Muscle of leg (tissue), 16 donors: ENCODE data around the gene NOP53. TPM values are rescaled to one million over a fixed set of nuclear protein-coding genes. Genes with fewer than 3 reads are reported as not detected.
A peak's percentile ranks its signal among the peaks of the same experiment; 100 is the strongest.

Experiments used
- DNase-seq: peaks from one replicate; pipeline ENCODE4 v3.0.0; 2013
- H3K27ac ChIP-seq: one replicate; pipeline ENCODE4 v1.5.1; 2013; ENCODE audit warnings: mild to moderate bottlenecking, low read length, control low read depth
- H3K27me3 ChIP-seq: one replicate; pipeline ENCODE4 v1.6.1; 2013; ENCODE audit warnings: low read length; ENCODE audit not compliant: control insufficient read depth, insufficient read depth
- H3K36me3 ChIP-seq: one replicate; pipeline ENCODE4 v1.6.1; 2013; ENCODE audit warnings: low read length; ENCODE audit not compliant: control insufficient read depth, insufficient read depth
- H3K4me1 ChIP-seq: one replicate; pipeline ENCODE4 v1.6.1; 2013; ENCODE audit warnings: low read length; ENCODE audit not compliant: control insufficient read depth, insufficient read depth
- H3K4me3 ChIP-seq: one replicate; pipeline ENCODE4 v1.5.1; 2013; ENCODE audit warnings: low read length, control low read depth
- H3K9me3 ChIP-seq: replicated peaks from 2 replicates; pipeline ENCODE4 v1.6.1; 2013; ENCODE audit warnings: low read depth, low read length; ENCODE audit not compliant: control insufficient read depth
- WGBS: methylation state at CpG from one replicate; pipeline ENCODE4 v1.1.5; 2013; ENCODE audit warnings: missing lambda C conversion rate; ENCODE audit not compliant: insufficient coverage; 5-methylcytosine and 5-hydroxymethylcytosine counted together
- long read RNA-seq, 11 donors: transcript quantifications; one replicate each; lab custom pipeline, GENCODE V29; 2026
- polyA plus RNA-seq, 8 donors: library from polyadenylated mRNA; unstranded; fragments of 120-200 nt; gene quantifications; one replicate each; pipeline versions ENCODE4 v1.2.1 to v1.2.3, GENCODE V29; 2013; ENCODE audit warnings: inconsistent platforms in 1 of 8, low replicate concordance in 1 of 8; ENCODE audit not compliant: insufficient read length in 8 of 8, insufficient read depth in 1 of 8
- total RNA-seq: library from RNA; stranded (reverse); fragments of 120-200 nt; gene quantifications from one replicate; pipeline ENCODE4 v1.2.4, GENCODE V29; 2013

NOP53 gene
- 216 TPM for total RNA-seq
- polyA plus RNA-seq = 100 to 1,000 TPM; 524 to 635 (median 594) TPM
- long read RNA-seq, donor 1, transcript NOP53-201 (13 exons, 1,528 nt) = major isoform, 82 of 142 reads
- long read RNA-seq, donor 1, partial matches to known transcripts = 55 of 142 reads
- long read RNA-seq, donor 1, other reads (novel, unspliced or antisense) = 0 of 142 reads
- long read RNA-seq, donor 2, transcript NOP53-201 (13 exons, 1,528 nt) = major isoform, 15 of 17 reads
- long read RNA-seq, donor 2, partial matches to known transcripts = 0 of 17 reads
- long read RNA-seq, donor 2, other reads (novel, unspliced or antisense) = 0 of 17 reads
- long read RNA-seq, donor 3, transcript NOP53-201 (13 exons, 1,528 nt) = major isoform, 163 of 330 reads
- long read RNA-seq, donor 3, transcript NOP53-203 (6 exons, 876 nt) = minor isoform, 5 of 330 reads
- long read RNA-seq, donor 3, transcript NOP53-206 (2 exons, 265 nt) = minor isoform, 6 of 330 reads
- long read RNA-seq, donor 3, partial matches to known transcripts = 66 of 330 reads
- long read RNA-seq, donor 3, other reads (novel, unspliced or antisense) = 89 of 330 reads
- long read RNA-seq, donor 4, transcript NOP53-206 (2 exons, 265 nt) = minor isoform, 7 of 299 reads
- long read RNA-seq, donor 4, transcript NOP53-201 (13 exons, 1,528 nt) = major isoform, 130 of 299 reads
- long read RNA-seq, donor 4, partial matches to known transcripts = 62 of 299 reads
- long read RNA-seq, donor 4, other reads (novel, unspliced or antisense) = 97 of 299 reads
- long read RNA-seq, donor 5, transcript NOP53-201 (13 exons, 1,528 nt) = major isoform, 452 of 687 reads
- long read RNA-seq, donor 5, transcript NOP53-203 (6 exons, 876 nt) = minor isoform, 5 of 687 reads
- long read RNA-seq, donor 5, transcript NOP53-206 (2 exons, 265 nt) = minor isoform, 6 of 687 reads
- long read RNA-seq, donor 5, partial matches to known transcripts = 219 of 687 reads
- long read RNA-seq, donor 5, other reads (novel, unspliced or antisense) = 5 of 687 reads
- long read RNA-seq, donor 6, transcript NOP53-206 (2 exons, 265 nt) = minor isoform, 7 of 621 reads
- long read RNA-seq, donor 6, transcript NOP53-201 (13 exons, 1,528 nt) = major isoform, 395 of 621 reads
- long read RNA-seq, donor 6, partial matches to known transcripts = 207 of 621 reads
- long read RNA-seq, donor 6, other reads (novel, unspliced or antisense) = 9 of 621 reads
- long read RNA-seq, donor 7, transcript NOP53-201 (13 exons, 1,528 nt) = major isoform, 194 of 383 reads
- long read RNA-seq, donor 7, transcript NOP53-206 (2 exons, 265 nt) = minor isoform, 5 of 383 reads
- long read RNA-seq, donor 7, partial matches to known transcripts = 181 of 383 reads
- long read RNA-seq, donor 7, other reads (novel, unspliced or antisense) = 0 of 383 reads
- long read RNA-seq, donor 8, transcript NOP53-203 (6 exons, 876 nt) = minor isoform, 10 of 217 reads
- long read RNA-seq, donor 8, transcript NOP53-201 (13 exons, 1,528 nt) = major isoform, 63 of 217 reads
- long read RNA-seq, donor 8, transcript NOP53-206 (2 exons, 265 nt) = minor isoform, 13 of 217 reads
- long read RNA-seq, donor 8, partial matches to known transcripts = 131 of 217 reads
- long read RNA-seq, donor 8, other reads (novel, unspliced or antisense) = 0 of 217 reads
- long read RNA-seq, donor 9, transcript NOP53-201 (13 exons, 1,528 nt) = major isoform, 124 of 242 reads
- long read RNA-seq, donor 9, partial matches to known transcripts = 113 of 242 reads
- long read RNA-seq, donor 9, other reads (novel, unspliced or antisense) = 0 of 242 reads
- long read RNA-seq, donor 10, transcript NOP53-206 (2 exons, 265 nt) = minor isoform, 16 of 297 reads
- long read RNA-seq, donor 10, transcript NOP53-201 (13 exons, 1,528 nt) = major isoform, 150 of 297 reads
- long read RNA-seq, donor 10, partial matches to known transcripts = 129 of 297 reads
- long read RNA-seq, donor 10, other reads (novel, unspliced or antisense) = 0 of 297 reads
- long read RNA-seq, donor 11, transcript NOP53-201 (13 exons, 1,528 nt) = major isoform, 141 of 277 reads
- long read RNA-seq, donor 11, transcript NOP53-206 (2 exons, 265 nt) = minor isoform, 11 of 277 reads
- long read RNA-seq, donor 11, partial matches to known transcripts = 121 of 277 reads
- long read RNA-seq, donor 11, other reads (novel, unspliced or antisense) = 0 of 277 reads

- DNase-seq = peak; percentile 98
- Histone ChIP-seq H3K4me1 (peaks cover 39% of the 10 kb centered on the region), H3K36me3 (peaks cover 42% of the 10 kb centered on the region), H3K27ac (peak within 1 kb of the TSS; percentile 95), H3K9me3 (no peaks in the 10 kb centered on the region), H3K27me3 (no peaks in the 10 kb centered on the region), H3K4me3 (peak within 1 kb of the TSS; percentile 89)
- under 1% methylated on average over 28 of the region's 53 CpGs for WGBS
Observed at GRCh38 chr19:47745010-47745901, at the start of gene NOP53. NOP53 (plus strand) TSS chr19:47745546; CDS start chr19:47745560, 14 bp downstream.

GRCh38 chr19:47696635-47697034 lies 48.7 kb upstream of the NOP53 start:
- Histone ChIP-seq H3K27ac (no peak overlapping the region), H3K27me3 (no peaks in the 10 kb centered on the region), H3K9me3 (no peaks in the 10 kb centered on the region), H3K4me1 (peaks cover 2% of the 10 kb centered on the region), H3K4me3 (no peak overlapping the region), H3K36me3 (peaks cover 57% of the 10 kb centered on the region)
- 89% methylated on average over 7 of the region's 8 CpGs for WGBS
- DNase-seq = no peak

GRCh38 chr19:47697863-47698609 lies 47.3 kb upstream of the NOP53 start:
- Histone ChIP-seq H3K36me3 (peaks cover 52% of the 10 kb centered on the region), H3K9me3 (no peaks in the 10 kb centered on the region), H3K27ac (no peak overlapping the region), H3K4me3 (no peak overlapping the region), H3K4me1 (peaks cover 2% of the 10 kb centered on the region), H3K27me3 (no peaks in the 10 kb centered on the region)
- DNase-seq = peak; percentile 87
- WGBS = 59% methylated on average over 13 of the region's 21 CpGs

GRCh38 chr19:47698631-47699359 lies 46.6 kb upstream of the NOP53 start:
- Histone ChIP-seq H3K36me3 (peaks cover 53% of the 10 kb centered on the region), H3K9me3 (no peaks in the 10 kb centered on the region), H3K27ac (no peak overlapping the region), H3K27me3 (no peaks in the 10 kb centered on the region), H3K4me1 (peaks cover 2% of the 10 kb centered on the region), H3K4me3 (no peak overlapping the region)
- DNase-seq = no peak
- 87% methylated on average over 29 of the region's 46 CpGs for whole genome bisulfite sequencing

GRCh38 chr19:47699360-47699917 lies 45.9 kb upstream of the NOP53 start:
- Histone ChIP-seq H3K4me1 (peaks cover 2% of the 10 kb centered on the region), H3K27me3 (no peaks in the 10 kb centered on the region), H3K36me3 (peaks cover 57% of the 10 kb centered on the region), H3K9me3 (no peaks in the 10 kb centered on the region), H3K4me3 (no peak overlapping the region), H3K27ac (no peak overlapping the region)
- DNase-seq = no peak
- 78% methylated on average over 4 of the region's 9 CpGs for WGBS

- no peak for DNase-seq
- Histone ChIP-seq H3K36me3 (peaks cover 53% of the 10 kb centered on the region), H3K27ac (no peak overlapping the region), H3K4me1 (peaks cover 2% of the 10 kb centered on the region), H3K4me3 (no peak overlapping the region), H3K27me3 (no peaks in the 10 kb centered on the region), H3K9me3 (peaks cover 2% of the 10 kb centered on the region)
- 83% methylated on average over 36 of the region's 43 CpGs for WGBS
Observed at GRCh38 chr19:47700934-47701716, 44.2 kb upstream of the NOP53 start.
